Raji (cell line): ENCODE results near the gene C1QTNF7.

Experiments
- POLR2A ChIP-seq: IDR thresholded peaks from 2 replicates; pipeline ENCODE4 v1.6.1; 2011; ENCODE audit warnings: low read depth, low read length, control low read depth; ENCODE audit not compliant: insufficient read depth

The C1QTNF7 gene

DNA sequence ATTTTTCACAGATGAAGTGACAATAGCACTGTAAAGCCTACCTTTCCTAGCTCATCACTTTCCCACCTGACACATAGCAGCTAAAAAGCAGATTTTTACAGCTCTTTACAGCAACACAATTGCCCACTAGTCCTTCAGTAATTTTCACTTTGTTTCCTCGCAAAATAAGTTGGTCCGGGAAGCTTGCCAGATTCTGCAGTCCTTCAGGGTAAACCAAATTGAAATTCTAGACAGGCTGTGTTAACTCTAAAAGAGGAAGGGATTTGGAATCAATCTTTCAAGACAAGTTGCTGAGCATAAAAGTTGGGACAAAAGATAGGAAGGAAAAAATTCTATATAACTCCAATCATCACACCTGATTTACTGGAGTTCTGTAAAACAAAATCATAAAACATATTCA lies 8.7 kb downstream of the C1QTNF7 start:
- no peak for TF ChIP-seq POLR2A

DNA sequence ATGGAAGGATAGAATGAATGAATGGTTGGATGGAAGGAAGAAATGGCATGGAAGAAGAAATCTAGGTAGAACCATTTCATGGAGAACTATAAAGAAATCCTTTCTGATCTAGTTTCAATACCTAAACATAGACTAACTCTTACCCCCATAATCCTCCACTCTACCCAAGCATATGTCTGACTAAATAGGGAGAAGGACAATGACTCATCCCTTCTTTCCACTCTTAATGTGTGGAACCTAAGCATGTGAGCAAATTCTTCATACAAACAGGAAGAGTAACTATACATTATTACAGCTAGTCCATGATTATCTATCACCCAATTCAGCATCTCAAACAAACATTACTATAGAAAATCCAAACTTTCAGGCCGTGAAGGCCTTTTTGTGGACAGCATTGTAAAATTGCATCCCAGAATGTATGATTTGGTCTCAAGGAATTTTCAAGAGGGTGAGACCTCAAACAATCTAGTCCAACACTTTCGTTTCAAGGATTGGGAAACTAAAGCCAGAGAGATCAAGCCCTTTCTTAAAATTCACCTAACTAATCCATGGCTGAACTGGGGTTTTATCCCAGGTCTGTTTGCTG lies 11.2 kb downstream of the C1QTNF7 start:
- TF ChIP-seq POLR2A: no peak

- TF ChIP-seq POLR2A: no peak
Observed at GRCh38 chr4:15443371-15444160, 15.7 kb downstream of the C1QTNF7 start.

DNA sequence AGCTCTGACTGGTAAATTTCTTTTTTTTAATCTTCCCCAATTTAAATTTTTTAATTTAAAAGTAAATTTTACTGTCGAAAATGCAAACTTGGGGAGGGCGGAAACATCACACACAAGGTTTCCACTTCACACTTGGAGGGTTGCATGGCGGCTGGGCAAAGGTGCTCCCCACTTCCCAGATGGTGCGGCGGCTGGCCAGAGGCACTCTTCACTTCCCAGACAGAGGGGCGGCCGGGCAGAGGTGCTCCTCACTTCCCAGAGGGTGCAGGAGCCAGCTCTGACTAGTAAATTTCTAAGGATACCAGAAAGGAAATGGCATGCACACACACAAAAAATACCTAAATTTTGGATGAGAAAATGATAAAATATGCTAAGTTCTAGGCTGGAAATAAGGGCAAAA lies 16.4 kb downstream of the C1QTNF7 start:
- no peak for TF ChIP-seq POLR2A

DNA sequence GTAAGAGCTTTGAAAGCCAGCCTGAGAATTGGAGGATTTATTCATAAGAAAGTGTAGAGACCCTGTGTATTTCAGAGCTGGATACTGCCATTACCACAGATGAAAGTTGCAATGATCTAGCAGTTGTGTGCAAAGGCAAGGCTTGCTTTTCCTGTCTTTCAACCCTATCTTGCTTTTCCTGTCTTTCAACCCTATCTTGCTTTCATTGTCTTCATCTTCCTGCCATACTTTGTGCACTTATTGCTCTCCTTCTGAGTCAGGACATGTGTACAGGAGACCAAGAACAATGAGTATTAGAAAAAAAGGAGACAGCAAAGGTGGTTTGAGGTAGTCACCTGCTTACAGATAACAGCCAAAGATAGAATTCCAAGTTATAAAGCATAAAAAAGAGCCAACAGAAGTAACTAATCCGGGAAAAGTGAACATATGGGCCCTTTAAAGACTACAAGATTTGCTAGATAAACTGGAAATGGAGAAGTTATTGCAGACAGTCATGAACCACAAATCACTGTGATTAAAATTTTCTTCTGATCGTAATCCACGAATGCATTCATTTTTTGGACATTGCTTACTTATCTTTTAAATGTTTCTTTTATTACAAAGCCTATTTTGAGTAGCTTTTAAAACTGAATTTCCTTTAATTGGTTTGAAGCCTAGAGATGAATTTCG lies 17.2 kb downstream of the C1QTNF7 start:
- no peak for TF ChIP-seq POLR2A

DNA sequence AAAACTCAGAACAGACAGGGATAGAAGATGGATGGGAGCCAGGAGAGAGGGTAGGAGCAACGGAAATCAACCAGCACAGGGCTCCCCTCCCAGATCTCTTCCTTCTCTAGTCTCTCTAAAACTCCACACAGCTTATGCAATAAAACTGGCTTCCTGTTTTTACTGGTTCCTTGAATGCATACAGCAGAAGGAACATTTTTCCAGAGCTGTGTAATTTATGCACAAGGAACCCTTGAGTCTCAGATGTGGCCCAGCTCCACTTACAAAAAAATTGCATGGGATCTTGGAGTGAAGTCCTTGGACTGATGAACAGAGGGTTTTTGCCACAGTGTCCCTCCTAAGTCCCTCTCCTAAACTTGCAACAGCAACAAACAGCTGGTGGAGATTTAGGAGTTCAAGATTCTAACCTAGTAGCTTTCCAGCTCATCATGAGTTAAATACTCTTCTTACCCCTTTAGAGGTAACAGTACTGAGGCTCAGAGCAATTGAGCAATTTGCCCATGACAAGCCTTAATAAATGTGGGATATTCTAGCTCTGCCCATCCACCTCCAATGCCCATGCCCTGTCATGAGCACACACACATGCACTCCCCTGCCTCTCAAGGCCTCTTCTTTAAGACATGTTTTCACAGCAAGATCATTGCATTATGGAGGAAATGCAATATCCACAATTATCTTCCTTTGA lies 23.5 kb downstream of the C1QTNF7 start:
- TF ChIP-seq POLR2A: no peak

DNA sequence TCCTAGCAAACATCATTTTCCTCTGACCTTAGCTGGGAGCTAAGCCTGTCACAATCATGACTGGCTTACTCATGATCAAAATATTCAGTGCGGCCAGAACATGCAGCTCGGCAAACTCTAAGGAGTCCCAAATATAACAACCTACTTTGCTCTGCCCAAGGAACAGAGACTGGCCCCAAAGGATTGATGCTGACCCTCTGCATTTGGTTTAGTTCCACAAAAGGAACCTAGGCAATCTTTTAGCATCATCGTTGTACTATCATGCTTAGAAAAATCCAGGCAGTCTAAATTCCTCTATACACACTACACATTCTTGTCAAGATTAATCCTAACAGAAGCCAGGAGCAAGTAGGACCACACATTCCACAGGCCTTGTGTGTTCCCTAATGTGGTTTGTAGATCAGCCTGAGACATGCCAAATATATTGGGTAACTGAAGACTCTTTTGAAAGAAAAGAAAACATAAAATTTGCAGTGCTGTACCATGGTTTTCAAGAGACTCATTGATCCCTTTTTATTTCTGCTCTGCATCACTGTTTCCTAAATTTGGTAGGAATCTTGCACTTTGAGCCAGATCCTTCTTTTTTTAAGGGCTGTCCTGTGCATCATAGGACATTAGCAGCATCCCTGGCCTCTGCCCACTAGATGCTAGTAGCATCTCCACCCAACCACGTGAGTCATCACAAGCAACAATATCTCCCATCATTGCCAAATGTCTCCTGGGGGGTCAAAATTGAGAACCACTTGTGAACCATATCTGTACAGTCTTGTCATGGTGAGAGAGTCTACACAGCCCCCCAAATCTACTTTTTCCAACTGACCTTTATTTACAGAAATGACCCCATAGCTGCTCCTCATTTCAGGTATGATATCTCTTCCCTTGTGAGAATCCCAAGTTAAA lies 24.3 kb downstream of the C1QTNF7 start:
- no peak for TF ChIP-seq POLR2A

DNA sequence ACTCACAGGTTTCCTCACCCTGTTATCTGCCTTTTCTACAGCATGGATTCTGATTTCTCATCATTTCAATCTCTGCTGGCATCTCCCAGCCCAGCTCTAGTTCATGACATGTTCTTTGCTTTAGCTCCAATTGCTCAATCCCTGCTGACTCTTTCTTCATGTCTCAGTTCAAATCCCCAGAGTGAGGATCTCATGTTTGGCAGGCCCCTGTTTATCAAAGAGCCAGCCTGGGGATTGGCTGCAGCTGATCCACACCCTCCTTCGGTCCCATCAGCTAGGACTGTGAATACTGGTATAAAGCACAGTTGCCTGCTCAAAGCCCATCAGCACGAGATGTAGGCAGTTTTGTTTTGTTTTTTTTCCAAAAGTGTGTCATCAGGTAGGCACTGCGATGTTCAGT lies 27.5 kb downstream of the C1QTNF7 start:
- no peak for TF ChIP-seq POLR2A

GRCh38 chr4:15457406-15458201 lies 29.8 kb downstream of the C1QTNF7 start:
- TF ChIP-seq POLR2A: no peak

- no peak for TF ChIP-seq POLR2A
Observed at GRCh38 chr4:15458616-15459015, 30.8 kb downstream of the C1QTNF7 start.

GRCh38 chr4:15459706-15460105 lies 31.9 kb downstream of the C1QTNF7 start:
- TF ChIP-seq POLR2A: no peak

GRCh38 chr4:15466596-15466995 lies 38.8 kb downstream of the C1QTNF7 start:
- no peak for TF ChIP-seq POLR2A

GRCh38 chr4:15469402-15470127 lies 41.7 kb downstream of the C1QTNF7 start, which contains the start of gene CC2D2A:
CC2D2A (plus strand) TSS chr4:15469882; CDS start chr4:15475933, 6,051 bp downstream.
- no peak for TF ChIP-seq POLR2A
